ENCODE data around the gene PLAU.
A peak's percentile ranks its signal among the peaks of the same experiment; 100 is the strongest.
"Not testable (repeated sequence)": the region's sequence is repeated elsewhere in the genome, so short reads cannot be mapped to it uniquely, and the experiment has no call there.

Gene PLAU

DNA sequence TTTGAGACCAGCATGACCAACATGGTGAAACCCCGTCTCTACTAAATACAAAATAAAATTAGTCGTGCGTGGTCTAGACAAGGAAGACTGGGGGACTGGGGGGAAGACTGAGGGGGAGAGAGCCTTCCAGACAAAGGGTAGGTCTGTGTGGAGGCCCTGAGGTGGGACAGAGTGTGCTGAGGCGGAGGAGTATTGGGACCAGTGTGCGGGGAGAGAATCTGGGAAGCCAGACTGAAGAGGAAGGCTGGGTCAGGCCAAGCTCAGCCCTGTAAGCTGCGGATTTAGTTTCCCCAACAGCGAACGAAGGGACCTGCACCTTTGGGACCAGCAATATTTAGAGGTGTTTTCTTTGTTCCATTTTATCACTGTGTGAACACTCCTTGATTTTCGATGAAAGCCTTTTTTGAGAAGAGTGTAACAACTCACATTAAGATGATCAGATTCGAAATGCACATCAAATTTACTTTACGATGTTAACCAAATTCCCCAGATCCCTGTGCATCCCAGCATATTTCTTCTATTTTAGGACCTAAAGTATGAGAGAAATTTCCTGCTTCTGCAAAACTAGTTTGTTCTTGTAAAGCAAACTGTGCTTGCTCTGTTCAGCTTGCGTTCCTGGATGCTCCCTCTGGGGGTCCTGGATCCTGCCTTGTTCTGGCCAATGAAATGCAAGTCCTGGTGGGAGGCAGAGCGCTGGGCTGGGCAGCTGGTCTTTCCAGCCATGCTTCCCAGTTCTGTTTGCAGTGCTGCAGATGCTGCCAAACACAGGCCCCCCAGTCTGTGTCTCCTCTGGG, 39.4 kb downstream of the PLAU start:
- no peak for DNase-seq

DNA sequence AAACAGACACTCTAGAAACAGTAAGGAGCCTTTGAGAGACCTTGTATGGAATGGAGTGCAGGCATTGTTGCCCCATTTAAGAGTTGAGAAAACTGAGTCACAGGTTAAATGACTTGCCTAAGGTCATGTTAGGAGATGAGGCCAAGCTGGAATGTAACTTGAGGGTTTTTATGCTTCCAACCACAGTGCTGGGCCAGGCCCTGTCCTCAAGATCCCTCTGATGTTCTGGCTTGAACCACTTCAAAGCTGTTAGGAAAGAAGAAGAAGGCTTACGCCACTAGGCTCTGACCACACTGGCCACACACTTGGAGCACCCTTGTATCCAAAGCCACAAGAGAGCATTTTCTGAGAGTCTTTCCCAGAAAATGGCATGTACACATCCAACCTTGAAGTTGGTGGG, 42.7 kb downstream of the PLAU start:
- DNase-seq = peak; percentile 70 to 80 (median 76)

DNA sequence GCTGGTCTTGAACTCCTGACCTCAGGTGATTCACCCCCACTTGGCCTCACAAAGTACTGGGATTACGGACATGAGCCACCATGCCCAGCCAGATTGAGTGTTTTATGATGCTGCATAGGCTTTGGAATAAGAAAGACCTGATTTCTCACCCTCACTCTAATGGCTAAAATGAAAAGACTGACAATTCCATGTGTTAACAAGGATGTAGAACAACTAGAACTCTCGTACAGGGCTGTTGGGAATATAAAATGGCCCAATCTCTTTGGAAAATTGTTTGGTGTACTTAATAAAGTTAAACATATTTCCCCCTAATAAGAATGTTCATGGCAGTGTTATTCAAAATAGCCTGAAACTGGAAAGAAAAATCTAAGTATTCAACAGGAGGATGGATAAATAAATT, 43.8 kb downstream of the PLAU start:
- no peak for DNase-seq

DNA sequence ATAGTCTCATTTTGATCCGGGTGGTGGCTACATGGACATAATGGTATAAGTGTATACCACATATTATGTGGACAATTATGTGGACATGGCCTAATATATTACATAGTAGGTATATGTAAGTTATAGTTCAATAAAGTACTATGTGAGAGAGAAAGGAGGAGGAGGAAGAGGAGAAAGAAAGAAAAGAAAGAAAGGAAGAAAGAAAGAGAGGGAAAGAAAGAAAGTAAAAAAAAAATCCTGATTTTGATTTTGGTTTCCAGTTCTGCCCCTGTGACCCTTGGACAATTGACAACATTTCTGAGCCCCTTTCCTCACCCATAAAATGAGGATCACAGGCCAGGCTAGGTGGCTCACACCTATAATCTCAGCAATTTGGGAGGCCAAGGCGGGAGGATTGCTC, 44.8 kb downstream of the PLAU start:
- DNase-seq = no peak

DNA sequence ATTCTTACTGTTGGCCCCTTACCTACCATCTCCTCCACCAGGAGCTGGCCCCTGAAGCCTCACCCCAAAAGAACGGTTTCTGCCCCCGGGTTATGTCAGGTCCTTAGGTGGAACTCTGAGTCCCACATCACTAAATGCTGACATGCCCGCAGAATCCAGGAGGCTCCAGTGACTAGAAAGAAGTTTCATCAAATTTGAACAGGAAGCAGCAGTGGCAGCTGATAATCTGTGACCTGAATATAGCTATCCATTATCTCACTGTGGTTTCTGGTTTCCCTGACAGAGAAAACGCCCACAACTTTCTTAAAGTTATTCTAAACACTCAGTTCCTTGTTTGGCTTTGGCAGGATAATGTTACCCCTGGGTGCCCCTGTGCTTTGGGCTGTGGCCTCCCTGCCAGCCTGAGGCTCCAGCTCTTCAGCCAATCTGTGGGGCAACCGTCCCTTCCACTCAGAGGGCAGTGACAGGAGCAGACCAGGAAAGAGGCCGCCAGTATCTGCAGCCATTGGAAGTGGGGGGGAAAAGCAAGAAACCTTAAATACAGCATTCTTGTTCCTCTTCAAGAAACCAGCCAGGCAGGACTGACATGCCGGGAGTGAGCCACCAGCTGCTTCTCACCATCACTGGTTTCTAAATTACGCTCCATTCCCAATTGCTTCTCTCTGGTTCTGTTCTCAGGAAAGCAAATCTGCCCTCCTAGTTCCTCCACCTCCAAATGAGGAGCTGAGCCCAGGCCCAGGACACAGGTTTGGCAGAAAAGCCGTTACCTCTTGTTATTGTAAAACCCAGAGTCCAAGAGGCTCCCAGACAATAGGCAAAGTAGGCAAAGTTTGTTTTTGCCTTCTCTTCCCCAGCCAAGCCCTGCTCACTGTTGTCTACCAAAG, 45.8 kb downstream of the PLAU start:
- peak; percentile 74 to 92 (median 82) for DNase-seq

DNA sequence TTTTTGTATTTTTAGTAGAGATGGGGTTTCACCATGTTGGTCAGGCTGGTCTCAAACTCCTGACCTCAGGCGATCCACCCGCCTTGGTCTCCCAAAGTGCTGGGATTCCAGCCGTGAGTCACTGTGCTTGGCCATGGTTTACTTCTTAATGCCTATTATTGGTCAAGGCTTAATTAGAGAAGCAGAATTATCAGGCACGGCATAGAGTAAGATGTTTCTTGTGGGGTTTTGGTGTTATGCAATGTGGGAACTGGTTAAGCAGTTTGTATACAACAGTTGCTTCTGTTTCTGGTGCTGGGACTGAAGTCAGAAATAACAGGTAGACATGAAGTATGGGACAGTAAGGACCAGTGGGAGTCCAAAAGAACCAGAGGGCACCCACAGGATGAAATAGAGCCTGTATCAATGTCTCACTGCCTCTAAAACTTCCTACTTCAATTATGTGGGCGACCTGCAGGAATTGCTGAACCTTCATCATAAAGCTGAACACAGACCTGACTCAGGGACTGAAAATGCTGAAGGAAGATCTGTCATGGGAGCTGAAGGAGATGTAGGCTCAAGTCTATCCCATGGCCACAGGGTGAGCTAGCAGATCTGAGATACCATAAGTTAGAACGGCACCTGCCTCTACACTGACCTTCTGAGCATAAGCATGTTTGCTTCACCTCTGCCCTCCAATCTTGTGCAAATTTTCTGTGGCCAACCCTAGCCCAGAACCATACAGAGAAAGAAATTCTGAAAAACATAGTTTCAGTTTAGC, 48.7 kb downstream of the PLAU start:
- peak; percentile 45 to 72 (median 64) for DNase-seq

DNA sequence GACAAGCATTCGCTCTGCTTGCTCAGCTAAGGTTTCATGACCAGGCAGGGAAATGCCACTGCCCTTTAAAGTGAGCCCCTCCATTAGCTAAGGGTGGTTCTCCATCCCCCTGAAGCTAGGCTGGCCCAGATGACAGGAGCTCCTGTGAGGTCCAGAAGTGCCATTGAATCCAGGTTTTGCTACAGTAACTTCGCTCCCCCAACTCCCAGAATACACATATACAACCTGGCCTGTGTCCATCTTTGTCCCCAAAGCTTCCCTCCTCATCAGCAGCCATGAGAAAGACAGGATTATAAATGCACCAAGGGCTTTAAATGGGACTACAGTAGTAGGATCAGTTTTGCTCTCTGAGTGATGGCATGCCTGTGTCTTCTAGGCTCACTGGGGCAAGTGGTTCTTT, 51.5 kb downstream of the PLAU start:
- DNase-seq = no peak

DNA sequence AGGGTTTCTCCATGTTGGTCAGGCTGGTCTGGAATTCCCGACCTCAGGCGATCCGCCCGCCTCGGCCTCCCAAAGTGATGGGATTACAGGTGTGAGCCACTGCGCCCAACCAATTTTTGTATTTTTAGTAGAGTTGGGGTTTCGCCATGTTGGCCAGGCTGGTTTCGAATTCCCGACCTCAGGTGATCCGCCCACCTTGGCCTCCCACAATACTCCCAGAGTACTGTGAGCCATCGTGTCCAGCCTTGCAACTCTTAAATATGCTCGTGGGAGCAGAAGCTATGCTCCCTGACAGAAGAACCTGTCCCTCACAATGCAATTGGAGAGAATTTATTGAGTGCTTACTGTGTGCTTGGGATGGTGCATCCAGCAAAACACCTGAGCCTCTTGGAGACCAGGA, 52.6 kb downstream of the PLAU start:
- DNase-seq = not testable (repeated sequence)

DNA sequence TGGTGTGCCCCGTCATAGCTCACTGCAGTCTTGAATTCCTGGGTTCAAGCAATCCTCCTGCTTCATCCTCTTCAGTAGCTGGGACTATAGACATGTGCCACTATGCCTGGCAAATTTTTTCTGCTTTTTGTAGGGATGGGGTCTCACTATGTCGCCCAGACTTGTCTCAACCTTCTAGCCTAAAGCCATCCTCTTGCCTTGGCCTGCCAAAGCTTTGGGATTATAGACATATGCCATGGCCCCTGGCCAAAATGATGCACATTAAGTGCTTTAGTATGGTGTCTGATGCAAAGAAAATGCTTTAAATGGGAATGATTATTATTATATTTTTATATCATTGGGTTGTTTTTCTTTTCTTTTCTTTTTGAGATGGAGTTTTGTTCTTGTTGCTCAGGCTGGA, 53.8 kb downstream of the PLAU start:
- DNase-seq = no peak

DNA sequence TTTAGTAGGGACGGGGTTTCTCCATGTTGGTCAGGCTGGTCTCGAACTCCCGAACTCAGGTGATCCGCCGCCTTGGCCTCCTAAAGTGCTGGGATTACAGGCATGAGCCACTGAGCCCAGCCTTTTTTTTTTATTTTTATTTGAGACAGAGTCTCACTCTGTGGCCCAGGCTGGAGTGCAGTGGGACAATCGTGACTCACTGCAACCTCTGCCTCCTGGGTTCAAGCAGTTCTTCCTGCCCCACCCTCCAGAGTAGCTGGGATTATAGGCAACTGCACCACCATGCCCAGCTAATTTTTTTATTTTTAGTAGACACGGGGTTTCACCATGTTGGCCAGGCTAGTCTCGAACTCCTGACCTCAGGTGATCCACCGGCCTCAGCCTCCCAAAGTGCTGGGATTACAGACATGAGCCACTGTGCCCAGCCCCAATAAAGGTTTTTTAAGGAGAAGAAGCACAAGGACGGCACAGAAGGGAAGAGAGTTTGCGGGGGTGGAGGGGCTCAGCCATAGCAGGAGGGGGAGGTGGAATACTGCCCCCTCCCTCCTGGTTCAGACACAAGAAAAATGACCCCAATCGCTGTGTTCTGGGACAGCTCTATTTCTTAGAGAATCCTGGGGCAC, 54.4 kb downstream of the PLAU start:
- DNase-seq = not testable (repeated sequence)

DNA sequence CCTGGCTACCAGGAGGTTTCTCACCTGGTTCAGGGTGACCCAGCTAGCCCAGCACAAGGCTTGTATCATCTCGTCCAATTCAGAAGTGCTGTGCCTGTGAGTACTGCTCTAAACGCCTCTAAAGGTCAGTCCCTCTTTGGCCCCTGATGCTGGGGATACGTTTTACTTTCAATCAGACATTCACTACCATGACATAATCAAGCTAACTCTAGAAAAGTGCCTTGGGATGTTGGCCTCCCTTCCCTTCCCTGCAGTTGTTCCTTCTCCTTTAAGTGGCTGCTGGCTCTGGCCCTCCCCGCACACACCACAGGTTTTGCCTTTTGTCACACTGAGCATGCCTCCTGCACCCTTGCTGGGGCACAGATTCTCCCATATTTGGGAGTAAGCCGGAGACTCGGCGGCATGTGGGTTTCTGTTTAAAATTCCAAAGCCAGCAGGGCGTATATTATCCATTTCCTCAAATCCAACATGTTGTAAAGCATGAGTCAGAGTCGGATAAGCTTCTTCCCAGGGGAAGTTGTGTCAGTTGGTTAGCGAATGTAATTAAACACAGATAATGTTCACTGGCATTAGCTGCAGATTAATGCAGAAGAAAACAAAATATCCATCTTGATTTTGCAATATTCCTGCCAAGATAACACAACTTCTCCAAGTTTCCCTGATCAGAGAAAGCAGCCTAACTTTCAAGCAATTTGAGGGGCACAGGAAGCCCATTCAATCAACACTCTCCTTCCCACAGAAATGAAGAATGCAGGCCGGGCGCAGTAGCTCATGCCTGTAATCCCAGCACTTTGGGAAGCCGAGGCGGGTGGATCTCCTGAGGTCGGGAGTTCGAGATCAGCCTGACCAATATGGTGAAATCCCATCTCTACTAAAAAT, 55.2 kb downstream of the PLAU start:
- peak; percentile 62 to 76 (median 70) for DNase-seq

DNA sequence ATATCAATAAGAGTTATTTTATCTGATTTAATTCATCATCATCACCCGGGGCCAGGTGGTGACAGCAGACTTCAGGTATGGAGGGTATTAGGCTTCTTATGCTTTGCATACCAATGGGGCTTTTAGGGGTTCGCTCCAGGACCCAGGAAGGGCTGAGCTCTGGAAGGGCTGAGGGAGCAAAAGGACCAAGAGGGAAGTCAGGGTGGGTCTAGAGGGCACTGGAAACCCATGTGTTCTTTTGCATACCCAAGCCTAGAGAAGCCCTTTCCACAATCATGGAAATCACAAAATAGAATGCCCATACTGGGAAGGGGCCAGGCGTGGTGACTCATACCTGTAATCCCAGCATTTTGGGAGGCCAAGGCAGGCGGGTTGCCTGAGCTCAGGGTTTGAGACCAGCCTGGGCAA, 56.1 kb downstream of the PLAU start:
- DNase-seq = no peak

All from suppressor macrophage (primary cell).